Measurements from ENCODE around the gene EGFR.

Gene EGFR

GRCh38 chr7:55085511-55086412 is 66.9 kb downstream of the EGFR start:
- DNase-seq = no peak

- peak; percentile 30 to 48 for DNase-seq
These were observed 67.8 kb downstream of the EGFR start for GRCh38 chr7:55086413-55087201.

GRCh38 chr7:55087521-55087961 is 68.7 kb downstream of the EGFR start:
- DNase-seq = no peak

GRCh38 chr7:55088107-55088506 is 69.3 kb downstream of the EGFR start:
- no peak for DNase-seq

- no peak for DNase-seq
These were observed 69.8 kb downstream of the EGFR start for GRCh38 chr7:55088620-55089019.

GRCh38 chr7:55092186-55092974 is 73.6 kb downstream of the EGFR start:
- DNase-seq = no peak

DNA sequence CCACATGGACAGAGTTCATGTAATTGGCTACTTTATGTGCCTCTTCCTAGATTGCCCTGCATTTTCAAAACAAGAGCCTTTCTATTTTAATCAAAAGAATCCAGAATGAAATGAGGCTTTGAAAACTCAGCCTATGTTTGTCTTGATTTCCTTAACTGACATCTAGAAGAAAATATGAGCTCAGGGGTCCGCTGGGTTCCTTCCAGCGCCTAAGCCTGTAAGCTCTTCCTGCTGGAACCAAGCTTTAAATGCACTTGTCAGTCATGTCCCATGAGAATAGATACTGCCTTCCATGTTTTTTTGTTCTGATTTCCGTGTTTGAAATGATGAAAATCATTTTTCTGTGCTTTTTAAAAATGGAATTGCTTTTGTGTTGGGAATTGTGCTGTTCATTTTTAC is 74.2 kb downstream of the EGFR start:
- DNase-seq = no peak

GRCh38 chr7:55093674-55094073 is 74.9 kb downstream of the EGFR start:
- DNase-seq = no peak

- DNase-seq = no peak
These were observed 75.4 kb downstream of the EGFR start for GRCh38 chr7:55094092-55094690.

DNA sequence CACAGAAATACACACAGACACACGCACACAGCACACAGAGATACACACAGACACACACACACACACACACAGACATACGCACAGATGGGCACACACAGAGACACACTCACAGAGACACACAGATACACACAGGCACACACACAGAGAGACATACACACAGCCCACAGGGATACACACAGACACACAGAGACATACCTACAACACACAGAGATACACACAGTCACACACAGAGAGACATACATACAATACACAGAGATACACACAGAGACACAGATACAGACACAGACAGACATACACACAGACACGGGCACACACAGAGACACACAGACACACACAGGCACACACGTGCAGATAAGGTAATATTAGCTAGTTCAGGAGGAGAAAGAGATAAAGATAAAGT is 76.9 kb downstream of the EGFR start:
- DNase-seq = no peak

GRCh38 chr7:55096323-55096722 is 77.5 kb downstream of the EGFR start:
- no peak for DNase-seq

DNA sequence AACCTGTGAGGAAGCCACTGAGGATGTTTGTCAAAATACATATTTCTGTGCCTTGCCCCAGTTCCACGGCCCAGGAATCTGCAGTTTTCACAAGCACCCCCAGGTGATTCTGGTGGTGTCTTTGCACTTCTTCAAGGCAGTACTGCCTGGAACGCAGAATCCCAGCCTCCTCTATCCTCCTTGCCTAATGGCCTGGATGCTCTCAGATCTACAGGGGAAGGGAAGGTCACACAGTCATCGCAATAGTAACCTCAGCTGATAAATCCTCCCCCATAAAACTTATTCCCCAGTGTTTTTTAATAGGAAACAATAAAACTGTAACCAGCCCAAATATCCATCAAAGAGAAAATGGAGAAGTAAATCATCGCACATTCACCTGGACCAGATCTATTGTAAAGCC is 78.3 kb downstream of the EGFR start:
- DNase-seq = no peak

- no peak for DNase-seq
These were observed 80.4 kb downstream of the EGFR start for GRCh38 chr7:55099066-55099820.

GRCh38 chr7:55099821-55100543 is 81.2 kb downstream of the EGFR start:
- no peak for DNase-seq

DNA sequence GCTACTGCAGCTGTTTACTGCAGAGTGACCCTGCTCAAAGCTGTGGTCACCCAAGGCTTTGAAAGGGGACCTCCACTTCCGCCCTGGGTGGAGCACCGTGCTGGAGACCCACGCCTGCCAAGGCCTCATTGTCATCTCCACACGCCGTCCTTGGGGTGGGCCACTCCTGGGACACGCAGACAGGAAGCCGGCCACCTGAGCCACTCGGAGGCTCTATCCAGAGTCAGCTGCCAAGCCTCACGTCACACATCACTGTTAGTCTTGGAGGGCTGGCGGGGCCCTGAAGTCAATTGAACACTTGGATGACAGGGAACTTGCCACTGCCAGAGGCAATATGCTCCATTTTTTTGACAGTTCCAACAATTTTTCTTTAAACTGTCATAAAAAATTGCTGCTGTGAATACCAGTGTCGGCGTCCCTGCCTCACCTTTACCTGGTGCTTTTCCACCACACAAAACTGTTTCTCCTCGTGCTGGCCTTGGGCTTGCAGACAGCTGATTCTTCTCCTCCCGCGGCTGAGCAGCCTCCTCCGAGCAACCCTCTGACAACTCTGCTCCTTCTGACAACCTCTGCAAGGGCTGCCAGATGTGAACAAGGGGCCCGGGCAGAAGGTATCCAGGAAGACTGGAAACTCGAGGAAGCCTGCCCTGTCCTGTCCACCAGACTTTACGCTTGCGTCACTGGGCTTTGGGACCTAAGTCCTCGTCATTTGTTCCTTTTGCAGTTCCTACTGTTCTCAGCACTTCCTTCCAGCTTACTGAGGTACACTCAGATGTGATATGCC is 81.9 kb downstream of the EGFR start:
- no peak for DNase-seq

- no peak for DNase-seq
These were observed 82.5 kb downstream of the EGFR start for GRCh38 chr7:55101359-55101758.

- no peak for DNase-seq
These were observed 85.3 kb downstream of the EGFR start for GRCh38 chr7:55104123-55104522.

- DNase-seq = no peak
These were observed 86.1 kb downstream of the EGFR start for GRCh38 chr7:55104712-55105433.

DNA sequence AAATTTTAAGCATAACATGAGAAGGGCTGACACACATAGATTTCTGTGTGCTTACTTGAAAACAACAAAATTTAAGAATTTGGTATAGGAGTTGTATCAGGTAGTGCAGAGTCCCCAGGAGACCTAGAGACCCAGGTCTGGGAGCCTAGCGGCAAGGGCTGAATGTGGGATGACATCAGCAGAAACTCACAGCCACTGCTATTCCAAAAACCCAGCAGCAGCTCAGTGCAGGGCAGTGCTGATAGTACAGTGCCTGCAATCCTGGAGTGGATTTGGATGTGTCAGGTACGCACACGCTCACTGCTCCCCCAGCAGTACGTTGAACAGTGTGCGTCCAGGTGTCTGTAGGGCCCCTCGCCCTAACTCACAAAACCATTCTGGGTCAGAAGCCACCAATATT is 87.1 kb downstream of the EGFR start:
- DNase-seq = no peak

- no peak for DNase-seq
These were observed 89.1 kb downstream of the EGFR start for GRCh38 chr7:55107946-55108345.
